Activated CD8-positive, alpha-beta memory T cell treated with anti-CD3 and anti-CD28 coated beads, Interleukin-2, amount 50 U/mL, for 4 hours (primary cell): ENCODE data around the gene NUFIP1.
A peak's percentile ranks its signal among the peaks of the same experiment; 100 is the strongest.
"Not testable (repeated sequence)": the region's sequence is repeated elsewhere in the genome, so short reads cannot be mapped to it uniquely, and the experiment has no call there.

ENCODE experiments used
- DNase-seq: peaks from one replicate; pipeline ENCODE4 v3.0.0-alpha.2; 2020

Gene NUFIP1

DNA sequence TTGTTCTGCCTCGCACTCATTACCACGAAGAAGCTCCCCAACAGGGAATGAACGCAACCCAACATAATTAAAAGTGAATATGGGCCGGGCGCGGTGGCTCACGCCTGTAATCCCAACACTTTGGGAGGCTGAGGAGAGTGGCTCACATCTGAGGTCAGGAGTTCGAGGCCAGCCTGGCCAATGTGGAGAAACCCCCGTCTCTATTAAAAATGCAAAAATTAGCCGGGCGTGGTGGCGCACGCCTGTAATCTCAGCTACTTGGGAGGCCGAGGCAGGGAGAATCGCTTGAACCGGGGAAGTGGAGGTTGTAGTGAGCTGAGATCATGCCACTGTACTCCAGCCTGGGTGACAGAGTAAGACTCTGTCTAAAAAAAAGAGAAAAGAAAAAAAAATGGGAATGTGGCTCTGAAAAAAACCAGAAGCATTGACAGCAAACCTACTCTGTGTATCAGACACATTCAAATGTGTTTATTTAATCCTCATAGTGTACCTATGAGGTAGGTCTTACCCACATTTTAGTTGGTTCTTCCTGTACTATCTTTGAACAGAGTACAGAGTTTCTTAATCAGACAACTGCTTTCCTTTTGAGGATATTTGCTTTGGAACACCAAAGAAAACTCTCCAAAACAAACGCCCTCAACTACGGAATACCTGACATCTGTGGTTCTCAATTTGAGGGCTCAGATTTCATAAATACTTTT, 70.0 kb downstream of the NUFIP1 start:
- DNase-seq = no peak

DNA sequence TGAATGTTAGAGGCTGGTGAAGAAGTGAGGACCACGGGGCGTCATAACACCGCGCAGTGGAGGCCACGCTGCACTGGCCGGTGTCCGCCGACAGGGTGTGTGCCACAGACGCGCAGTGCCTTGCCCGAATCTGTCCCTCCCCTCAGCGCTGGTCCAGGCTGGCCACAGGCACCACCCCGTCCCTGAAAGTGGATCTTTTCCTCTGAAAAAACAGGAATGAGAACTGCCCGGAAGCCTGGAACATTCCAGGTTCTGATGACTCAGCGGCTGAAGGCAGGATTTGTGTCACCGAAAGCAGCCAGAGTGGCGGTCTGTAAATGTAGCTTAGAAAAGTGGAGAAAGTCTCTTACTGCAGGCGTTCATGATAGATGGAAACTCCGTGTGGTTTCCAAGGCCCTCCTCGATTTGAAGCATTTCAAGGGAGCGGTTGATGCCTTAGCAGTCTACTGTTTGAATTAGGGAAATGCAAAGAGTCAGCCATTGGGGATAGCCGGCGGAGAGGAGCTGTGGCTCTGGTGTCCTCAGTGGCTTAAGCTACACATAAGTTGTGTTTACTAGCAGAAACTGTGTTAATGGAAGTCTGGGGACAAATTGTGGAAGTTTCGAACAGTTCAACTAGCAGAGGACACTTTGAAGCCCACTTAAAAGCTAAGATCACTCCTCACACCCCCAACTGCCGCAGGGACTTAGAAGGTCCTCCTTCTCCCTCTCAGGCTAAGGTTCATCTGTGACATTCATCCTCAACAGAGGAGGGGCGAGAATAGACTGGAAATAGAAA, 70.8 kb downstream of the NUFIP1 start:
- DNase-seq = peak; percentile 72

DNA sequence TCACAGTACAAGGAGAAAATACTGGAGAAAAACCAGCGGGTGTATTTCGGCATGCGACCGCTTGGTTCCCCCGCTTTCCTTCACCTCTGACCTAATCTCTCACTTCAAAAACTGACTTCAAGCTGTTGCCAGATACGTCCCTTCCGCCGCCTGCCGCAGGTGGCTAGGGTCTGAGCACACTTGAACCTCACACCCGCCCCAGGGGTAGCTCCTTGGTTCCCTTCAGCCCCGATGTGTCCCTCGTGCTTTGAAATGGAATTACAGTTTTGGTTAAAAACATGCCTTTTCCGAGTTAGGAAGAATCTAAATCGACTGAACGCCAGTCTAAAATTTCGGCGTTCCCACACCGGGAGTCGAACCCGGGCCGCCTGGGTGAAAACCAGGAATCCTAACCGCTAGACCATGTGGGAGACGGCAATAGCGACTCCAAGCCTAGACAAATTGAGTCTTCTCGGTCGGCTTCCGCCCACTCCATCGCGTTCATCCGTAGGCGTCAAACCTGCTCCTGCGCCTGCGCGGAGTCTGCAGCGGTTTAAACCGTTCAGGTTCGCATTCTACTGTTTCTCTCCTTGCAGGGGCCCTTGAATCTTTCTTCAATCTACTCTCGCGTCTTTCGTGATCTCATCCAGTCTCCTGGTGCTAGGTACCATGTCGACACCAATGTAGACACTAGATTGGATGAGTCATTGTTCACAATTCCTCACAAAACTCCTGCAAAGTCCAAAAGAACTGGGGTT, 71.5 kb downstream of the NUFIP1 start:
- peak; percentile 94 for DNase-seq

DNA sequence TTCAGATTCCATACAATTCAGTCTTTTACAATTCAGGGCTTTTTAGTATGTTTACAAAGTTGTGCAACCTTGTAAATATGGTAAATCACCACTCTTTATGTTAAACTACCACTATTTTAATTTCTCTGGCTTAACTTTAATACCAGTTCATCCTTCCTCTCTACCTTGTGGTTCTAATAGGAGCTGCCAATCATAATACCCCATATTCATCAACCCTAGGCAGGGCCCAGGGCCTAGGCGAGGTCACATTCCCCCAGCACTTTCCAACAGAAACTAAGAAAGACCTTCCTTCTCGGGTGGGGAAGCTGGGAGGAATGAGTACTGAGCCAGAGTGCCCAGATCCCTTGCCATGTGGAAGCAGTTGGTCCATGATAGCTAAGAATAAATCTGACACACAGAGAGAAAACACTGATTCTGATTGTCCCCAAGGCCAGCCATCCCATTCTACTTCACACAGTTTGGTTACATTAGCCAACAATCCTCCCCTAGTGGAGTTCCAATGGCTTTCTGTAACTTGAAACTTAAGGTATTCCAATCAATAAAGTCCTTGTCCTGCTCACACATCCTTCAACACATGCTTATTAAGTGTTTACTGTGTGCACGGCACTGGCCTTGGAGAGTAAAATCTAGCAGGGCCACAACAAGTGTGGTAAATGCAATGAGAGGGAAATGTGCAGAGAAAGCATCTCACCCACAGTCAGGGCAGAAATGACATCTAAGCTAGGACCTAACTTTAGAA, 76.8 kb downstream of the NUFIP1 start:
- DNase-seq = no peak

DNA sequence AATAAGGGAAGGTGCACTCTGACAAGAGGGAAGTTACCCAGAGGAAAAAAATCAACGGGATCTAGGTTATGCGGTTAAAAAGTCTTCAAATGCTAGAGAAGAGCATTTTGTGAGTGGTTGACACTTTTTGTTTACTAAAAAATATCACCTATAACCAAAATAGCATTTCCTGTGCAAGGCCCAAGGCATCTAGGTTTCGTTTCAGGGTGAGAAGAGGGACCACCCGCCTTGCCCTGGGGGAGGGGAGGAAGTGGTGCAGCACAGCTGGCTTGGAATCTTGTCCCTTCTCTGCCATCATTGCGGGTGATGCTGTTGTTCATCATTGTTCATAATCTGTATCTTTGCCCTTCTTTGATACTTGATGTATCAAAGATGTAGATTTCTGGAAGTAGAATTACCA, 80.6 kb downstream of the NUFIP1 start:
- no peak for DNase-seq

DNA sequence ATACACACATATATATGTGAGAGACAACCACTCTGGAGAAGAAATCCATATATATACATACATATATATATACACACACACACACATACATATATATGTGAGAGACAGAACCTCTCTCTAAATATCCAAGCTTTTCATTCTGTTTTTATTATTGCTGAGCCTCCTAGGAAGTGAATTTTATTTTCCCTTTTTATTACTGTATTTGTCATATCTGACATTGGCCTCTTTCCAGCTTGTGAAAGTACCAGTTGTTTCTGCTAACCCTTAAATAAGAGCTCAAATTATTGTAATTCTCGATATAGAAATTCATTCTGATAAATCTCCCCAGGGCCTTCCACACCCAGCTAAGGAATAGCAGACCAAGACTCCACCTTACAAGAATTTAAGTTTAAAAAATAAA, 81.0 kb downstream of the NUFIP1 start:
- no peak for DNase-seq

DNA sequence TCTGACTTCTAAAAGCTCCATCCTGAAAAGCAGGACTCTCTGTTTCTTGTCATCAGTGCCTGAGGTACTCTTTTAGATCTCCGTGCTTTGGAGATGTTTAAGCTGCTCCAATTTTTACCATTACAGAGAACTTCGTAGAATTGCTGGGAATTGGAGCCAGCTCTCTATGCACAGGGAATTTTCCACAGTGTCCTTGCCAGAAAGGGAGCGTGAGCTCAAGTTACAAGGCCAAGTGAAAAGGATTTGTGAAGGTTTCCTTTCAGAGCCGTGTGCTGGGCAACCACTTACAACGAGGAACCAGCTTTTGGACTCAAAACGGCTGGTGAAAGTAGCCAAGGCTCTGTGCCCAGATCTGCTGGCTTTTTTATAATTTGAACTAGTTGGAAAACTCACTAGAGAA, 82.6 kb downstream of the NUFIP1 start:
- no peak for DNase-seq

DNA sequence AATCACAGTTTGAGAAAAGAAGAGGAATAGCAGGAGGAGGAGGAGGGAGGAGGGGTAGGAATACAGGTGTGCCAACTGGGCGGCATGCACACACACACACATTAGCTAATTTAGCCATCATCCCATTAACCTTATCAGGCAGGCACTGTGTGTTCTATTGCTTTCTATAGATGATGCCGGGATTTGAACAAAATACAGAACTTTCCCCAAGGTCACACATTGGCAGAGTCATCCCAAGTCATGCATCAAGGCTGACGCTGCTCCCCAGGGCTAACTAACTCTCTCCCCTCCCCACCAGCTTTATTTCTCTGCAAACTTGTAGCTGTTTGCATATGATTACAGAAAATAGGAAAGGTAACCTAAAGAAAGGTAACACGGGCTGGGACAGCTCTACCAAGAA, 83.0 kb downstream of the NUFIP1 start:
- no peak for DNase-seq

DNA sequence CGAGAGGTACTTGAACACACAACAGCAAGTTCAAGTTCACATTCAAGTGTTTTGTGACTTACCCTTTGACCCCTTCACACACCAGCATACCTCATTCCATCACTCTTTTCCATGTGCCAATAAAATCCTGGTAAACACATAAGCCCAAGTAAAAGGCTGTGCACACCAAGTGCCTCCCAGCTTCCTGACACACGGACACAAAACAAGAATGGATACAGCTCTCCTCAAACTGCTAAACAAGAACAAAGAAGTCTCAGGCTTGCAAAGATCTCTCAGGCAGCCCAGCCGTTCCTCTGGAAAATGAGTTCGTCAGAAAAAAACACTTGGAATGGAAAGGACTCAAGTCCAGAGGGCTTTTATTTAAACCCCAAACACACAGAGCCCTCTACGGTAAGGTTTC, 83.7 kb downstream of the NUFIP1 start:
- no peak for DNase-seq

DNA sequence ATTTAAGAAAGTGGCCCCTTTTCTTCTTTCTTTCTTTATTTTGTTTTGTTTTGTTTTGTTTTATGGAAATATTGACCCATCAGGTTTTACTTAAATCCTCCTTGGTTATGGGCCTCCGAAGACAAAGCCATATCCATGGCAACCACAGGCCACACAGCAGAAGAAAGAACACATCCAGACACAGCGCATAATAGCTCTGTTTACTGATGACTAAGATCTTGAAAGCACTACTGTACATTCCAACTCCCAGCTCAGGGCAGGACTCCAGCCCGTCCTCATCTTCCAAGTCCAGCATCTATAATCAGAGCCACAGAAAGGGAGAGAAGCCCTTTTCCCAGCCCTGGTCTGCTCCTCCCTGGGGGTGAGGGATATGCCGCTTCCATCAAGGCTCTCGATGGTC, 84.3 kb downstream of the NUFIP1 start:
- DNase-seq = no peak

DNA sequence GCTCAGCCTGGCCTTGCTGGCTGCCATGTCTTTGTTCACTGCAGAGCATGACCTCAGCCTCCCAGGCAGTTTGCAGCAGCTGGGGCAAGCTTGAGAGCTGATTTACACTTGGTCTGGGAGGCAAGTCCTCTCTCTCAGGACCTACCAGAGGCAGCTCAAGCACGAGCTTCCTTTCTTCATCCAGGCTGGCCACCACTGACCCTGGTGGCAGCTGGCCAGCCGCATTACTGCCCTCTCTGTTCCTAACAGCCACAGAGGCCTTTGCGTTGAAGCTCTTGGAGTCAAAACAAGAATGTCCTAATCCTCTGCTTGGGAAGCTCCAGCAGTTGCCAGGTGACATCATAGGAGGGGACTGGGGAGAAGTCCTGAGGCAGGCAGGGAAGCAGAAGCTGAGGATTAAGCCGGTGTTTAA, 85.7 kb downstream of the NUFIP1 start:
- DNase-seq = no peak

DNA sequence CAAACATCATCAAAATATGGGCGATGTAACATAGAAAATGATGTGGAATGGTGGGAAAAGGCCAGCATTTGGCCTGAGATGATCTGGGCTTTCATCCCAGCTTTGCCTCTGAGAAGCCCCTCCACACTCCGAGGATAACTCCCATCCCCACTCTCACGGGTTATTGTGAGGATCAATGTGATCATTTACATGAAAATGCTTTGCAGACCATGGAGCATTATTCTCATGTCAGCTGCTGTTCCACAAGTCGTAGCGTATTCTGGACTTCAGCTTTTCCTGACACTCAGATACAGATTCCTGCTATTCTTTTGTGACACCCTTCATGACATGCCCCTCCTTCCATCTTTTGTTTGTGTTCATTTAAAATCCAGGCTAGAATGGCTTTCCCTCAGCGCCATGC, 86.5 kb downstream of the NUFIP1 start:
- DNase-seq = no peak

DNA sequence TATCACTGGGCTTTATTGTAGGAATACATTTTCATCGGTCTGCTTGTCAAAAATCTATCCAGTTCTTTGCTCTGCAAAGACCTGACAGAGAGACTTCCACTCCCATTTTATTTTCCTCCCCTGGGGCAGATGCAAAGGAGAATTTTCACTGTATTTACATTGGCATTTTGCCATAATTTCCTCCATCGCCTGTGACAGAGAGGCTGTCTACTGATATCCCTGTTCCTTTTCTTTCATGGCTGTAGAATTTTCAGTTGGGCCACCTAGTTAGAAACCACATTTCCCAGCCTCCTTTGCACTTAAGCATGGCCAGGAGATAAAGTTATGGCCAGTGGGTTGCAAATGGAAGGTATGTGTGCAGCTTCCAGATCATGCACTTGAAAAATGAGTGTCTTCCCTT, 89.3 kb downstream of the NUFIP1 start:
- DNase-seq = no peak

DNA sequence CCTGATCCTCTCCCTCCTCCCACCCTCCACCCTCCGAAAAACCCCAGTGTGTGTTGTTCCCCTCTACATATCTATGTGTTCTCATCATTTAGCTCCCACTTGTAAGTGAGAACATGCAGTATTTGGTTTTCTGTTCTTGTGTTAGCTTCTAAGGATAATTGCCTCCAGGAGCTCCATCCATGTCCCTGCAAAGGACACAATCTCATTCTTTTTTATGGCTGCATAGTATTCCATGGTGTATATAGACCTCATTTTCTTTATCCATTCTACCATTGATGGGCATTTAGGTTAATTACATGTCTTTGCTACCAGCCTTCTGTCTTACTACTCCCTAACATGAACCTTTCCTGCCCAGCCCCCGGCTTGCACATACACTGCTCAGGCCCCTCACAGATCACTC, 91.0 kb downstream of the NUFIP1 start:
- DNase-seq = not testable (repeated sequence)

DNA sequence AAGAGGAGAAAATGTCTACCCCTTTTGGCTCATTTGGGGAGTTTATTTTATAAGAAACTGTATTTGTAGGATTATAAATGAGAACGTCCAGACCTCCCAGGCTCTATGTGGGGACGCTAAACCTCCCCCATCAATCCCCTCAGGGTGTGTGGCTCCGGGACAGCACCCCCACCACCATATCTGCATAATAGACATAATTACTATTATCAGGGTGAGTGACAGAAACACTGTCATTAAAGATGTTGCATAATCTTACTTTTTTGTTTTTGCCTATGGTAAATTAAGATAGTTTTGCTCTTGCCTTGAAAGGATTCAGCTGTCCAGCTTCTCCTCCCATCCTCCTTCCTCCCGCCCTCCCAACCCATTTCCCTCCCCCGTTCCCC, 93.3 kb downstream of the NUFIP1 start:
- DNase-seq = no peak

DNA sequence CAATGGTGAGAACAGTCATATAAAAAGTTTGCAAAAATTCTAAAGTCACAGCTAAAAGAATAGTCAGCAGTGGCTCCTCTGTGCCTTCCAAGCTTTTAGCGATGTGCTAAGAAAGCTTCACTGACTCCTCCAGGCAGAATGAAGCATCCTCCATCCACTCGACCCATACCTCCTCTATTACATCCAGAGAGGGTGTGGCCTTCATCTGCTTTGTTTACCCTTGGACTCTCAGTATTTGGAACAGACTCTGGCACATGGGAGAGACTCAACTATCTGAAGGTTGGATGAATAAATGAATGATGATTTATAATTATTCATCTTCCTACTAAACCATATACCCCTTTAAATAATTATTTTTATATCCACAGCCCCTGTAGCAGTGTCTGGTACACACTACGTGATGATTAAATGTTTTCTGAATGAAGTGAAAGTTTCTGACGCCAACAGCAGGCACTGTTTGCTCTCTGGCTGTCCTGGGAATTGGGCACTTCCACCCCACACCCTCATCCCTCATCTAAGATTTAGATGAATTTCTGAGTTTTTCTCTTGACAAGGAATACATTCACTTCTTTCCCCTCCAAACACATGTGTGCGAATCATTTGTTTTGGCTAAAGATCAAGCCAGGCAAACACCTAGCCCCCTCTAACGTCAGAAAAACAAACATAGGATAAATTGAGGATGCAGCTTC, 93.9 kb downstream of the NUFIP1 start:
- no peak for DNase-seq

DNA sequence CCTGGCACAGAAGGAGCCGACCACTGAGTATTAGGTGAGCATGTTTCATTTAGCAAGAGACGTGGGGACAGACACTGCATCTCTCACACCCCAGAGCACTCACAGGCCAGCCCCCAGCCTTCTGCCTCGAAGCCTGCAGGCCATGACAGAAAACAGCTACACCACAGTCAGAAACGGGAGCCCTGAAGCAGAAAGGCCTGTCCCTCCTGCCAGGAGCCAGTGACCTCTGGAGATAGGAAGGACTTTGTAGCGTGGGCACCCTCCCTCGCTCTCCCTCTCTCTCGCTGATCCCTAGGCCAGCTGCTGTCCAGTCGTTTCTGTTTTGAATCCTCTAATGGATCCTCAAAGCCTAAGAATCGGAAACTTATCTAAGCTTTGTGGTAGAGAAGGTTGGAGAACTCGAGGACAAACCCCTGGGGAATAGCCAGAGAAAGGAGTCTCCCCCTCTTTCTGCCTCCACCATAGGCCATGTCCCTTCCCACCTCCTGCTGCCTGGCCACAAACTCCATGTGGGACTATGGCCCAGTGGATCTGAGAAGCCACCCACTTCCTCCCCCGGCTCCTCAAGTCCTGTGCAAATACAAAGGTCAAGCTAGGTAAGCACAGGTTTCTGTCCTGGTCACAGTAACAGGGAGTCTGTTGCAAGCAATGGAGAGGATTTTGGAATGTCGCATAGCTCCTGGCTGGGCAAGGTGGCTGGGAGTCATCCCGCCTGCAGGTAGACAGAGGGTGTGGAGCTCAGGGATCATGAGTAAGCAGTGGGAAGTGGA, 95.1 kb downstream of the NUFIP1 start:
- DNase-seq = no peak
